ENCODE data around the gene HES5. TPM values are rescaled to one million over a fixed set of nuclear protein-coding genes. Genes with fewer than 3 reads are reported as not detected.

The HES5 gene
- total and polyA plus RNA-seq, 5 donors from 2014 or later = not detected

GRCh38 chr1:2558861-2559260 lies 28.8 kb upstream of the HES5 start:
- Histone ChIP-seq H3K36me3 (ENCODE audit: control insufficient read depth, insufficient read depth, low read length) (peaks cover 34% of the 10 kb centered on the region), H3K27me3 (ENCODE audit: control insufficient read depth, insufficient read depth, low read length) (no peaks in the 10 kb centered on the region), H3K4me3 (ENCODE audit: low read depth, low read length) (no peak overlapping the region), H3K27ac (ENCODE audit: insufficient read depth, low read length, poor library complexity, severe bottlenecking) (peak overlapping the region; percentile 21), H3K9me3 (ENCODE audit: control insufficient read depth in 2 of 2, low read length in 2 of 2) (no peaks in the 10 kb centered on the region), H3K4me1 (ENCODE audit: control insufficient read depth, insufficient read depth, low read length, poor library complexity, severe bottlenecking) (peaks cover 59% of the 10 kb centered on the region)
- Mint-ChIP-seq H3K27ac (peak overlapping the region in 2 of 3 donors; percentile 76 to 85), H3K4me1 (peaks cover 0 to 50% (median 10%) of the 10 kb centered on the region in 4 donors), H3K36me3 (peaks cover 4% of the 10 kb centered on the region), H3K27me3 (no peaks in the 10 kb centered on the region), H3K4me3 (peak overlapping the region; percentile 69 to 98 (median 78)), H3K9me3 (peaks cover 0 to 2% (median 0%) of the 10 kb centered on the region in 7 donors)
- DNase-seq (no peak), ATAC-seq (ENCODE audit: low read depth in 2 of 2) (no peak)

GRCh38 chr1:2558420-2558819 lies 28.4 kb upstream of the HES5 start:
- Mint-ChIP-seq H3K4me1 (peaks cover 0 to 53% (median 10%) of the 10 kb centered on the region in 4 donors), H3K27ac (peak overlapping the region; percentile 47 to 85 (median 76)), H3K4me3 (peak overlapping the region; percentile 89 to 100 (median 98)), H3K36me3 (peaks cover 4% of the 10 kb centered on the region), H3K9me3 (peaks cover 0 to 2% (median 0%) of the 10 kb centered on the region in 7 donors), H3K27me3 (no peaks in the 10 kb centered on the region)
- no peak for DNase-seq
- Histone ChIP-seq H3K4me1 (ENCODE audit: control insufficient read depth, insufficient read depth, low read length, poor library complexity, severe bottlenecking) (peaks cover 59% of the 10 kb centered on the region), H3K27me3 (ENCODE audit: control insufficient read depth, insufficient read depth, low read length) (no peaks in the 10 kb centered on the region), H3K27ac (ENCODE audit: insufficient read depth, low read length, poor library complexity, severe bottlenecking) (peak overlapping the region; percentile 97), H3K36me3 (ENCODE audit: control insufficient read depth, insufficient read depth, low read length) (peaks cover 34% of the 10 kb centered on the region), H3K9me3 (ENCODE audit: control insufficient read depth in 2 of 2, low read length in 2 of 2) (no peaks in the 10 kb centered on the region), H3K4me3 (ENCODE audit: low read depth, low read length) (no peak overlapping the region)
- ATAC-seq (ENCODE audit: low read depth in 2 of 2) = no peak

- Histone ChIP-seq H3K27ac (ENCODE audit: insufficient read depth, low read length, poor library complexity, severe bottlenecking) (peak overlapping the region; percentile 97), H3K36me3 (ENCODE audit: control insufficient read depth, insufficient read depth, low read length) (peaks cover 28% of the 10 kb centered on the region), H3K4me1 (ENCODE audit: control insufficient read depth, insufficient read depth, low read length, poor library complexity, severe bottlenecking) (peaks cover 59% of the 10 kb centered on the region), H3K27me3 (ENCODE audit: control insufficient read depth, insufficient read depth, low read length) (no peaks in the 10 kb centered on the region), H3K9me3 (ENCODE audit: control insufficient read depth in 2 of 2, low read length in 2 of 2) (no peaks in the 10 kb centered on the region), H3K4me3 (ENCODE audit: low read depth, low read length) (peak overlapping the region; percentile 77)
- DNase-seq = no peak
- H3K4me1 Mint-ChIP-seq = peaks cover 0 to 53% (median 10%) of the 10 kb centered on the region in 4 donors
- peaks cover 4% of the 10 kb centered on the region for H3K36me3 Mint-ChIP-seq
- peaks cover 0 to 2% (median 0%) of the 10 kb centered on the region in 7 donors for H3K9me3 Mint-ChIP-seq
- no peaks in the 10 kb centered on the region for H3K27me3 Mint-ChIP-seq
- no peak for ATAC-seq (ENCODE audit: low read depth in 2 of 2)
- peak overlapping the region; percentile 26 to 99 (median 47) for H3K27ac Mint-ChIP-seq
- H3K4me3 Mint-ChIP-seq = peak overlapping the region; percentile 89 to 100 (median 98)
Measured at GRCh38 chr1:2557482-2558400, 27.7 kb upstream of the HES5 start.

GRCh38 chr1:2556678-2557481 lies 26.8 kb upstream of the HES5 start:
- Mint-ChIP-seq H3K27ac (peak overlapping the region; percentile 95 to 99 (median 98)), H3K4me1 (peaks cover 0 to 53% (median 10%) of the 10 kb centered on the region in 4 donors), H3K36me3 (peaks cover 4% of the 10 kb centered on the region), H3K27me3 (no peaks in the 10 kb centered on the region), H3K4me3 (peak overlapping the region; percentile 98 to 100 (median 99)), H3K9me3 (peaks cover 0 to 2% (median 0%) of the 10 kb centered on the region in 7 donors)
- no peaks in the 10 kb centered on the region for H3K9me3 ChIP-seq (ENCODE audit: control insufficient read depth in 2 of 2, low read length in 2 of 2)
- peak overlapping the region; percentile 97 for H3K27ac ChIP-seq (ENCODE audit: insufficient read depth, low read length, poor library complexity, severe bottlenecking)
- H3K4me3 ChIP-seq (ENCODE audit: low read depth, low read length) = peak overlapping the region; percentile 77
- peaks cover 20% of the 10 kb centered on the region for H3K36me3 ChIP-seq (ENCODE audit: control insufficient read depth, insufficient read depth, low read length)
- ATAC-seq (ENCODE audit: low read depth in 2 of 2) (no peak), DNase-seq (peak in 2 of 3 donors; percentile 25 to 81)
- H3K27me3 ChIP-seq (ENCODE audit: control insufficient read depth, insufficient read depth, low read length) = no peaks in the 10 kb centered on the region
- H3K4me1 ChIP-seq (ENCODE audit: control insufficient read depth, insufficient read depth, low read length, poor library complexity, severe bottlenecking) = peaks cover 59% of the 10 kb centered on the region

GRCh38 chr1:2556277-2556677 lies 26.2 kb upstream of the HES5 start, which contains the start of gene TNFRSF14:
Gene TNFRSF14 (plus strand): TSS chr1:2556371. CDS start chr1:2556665, 294 bp downstream.
- Mint-ChIP-seq H3K27ac (peak within 1 kb of the TSS; percentile 95 to 99 (median 98)), H3K36me3 (peaks cover 2% of the 10 kb centered on the region), H3K9me3 (peaks cover 0 to 2% (median 0%) of the 10 kb centered on the region in 7 donors), H3K4me3 (peak within 1 kb of the TSS; percentile 98 to 100 (median 99)), H3K27me3 (no peaks in the 10 kb centered on the region), H3K4me1 (peaks cover 0 to 51% (median 10%) of the 10 kb centered on the region in 4 donors)
- H3K9me3 ChIP-seq (ENCODE audit: control insufficient read depth in 2 of 2, low read length in 2 of 2) = no peaks in the 10 kb centered on the region
- peaks cover 59% of the 10 kb centered on the region for H3K4me1 ChIP-seq (ENCODE audit: control insufficient read depth, insufficient read depth, low read length, poor library complexity, severe bottlenecking)
- peak; percentile 65 to 90 (median 80) for DNase-seq
- peak; percentile 78 to 80 for ATAC-seq (ENCODE audit: low read depth in 2 of 2)
- peak within 1 kb of the TSS; percentile 77 for H3K4me3 ChIP-seq (ENCODE audit: low read depth, low read length)
- peaks cover 14% of the 10 kb centered on the region for H3K36me3 ChIP-seq (ENCODE audit: control insufficient read depth, insufficient read depth, low read length)
- peak within 1 kb of the TSS; percentile 97 for H3K27ac ChIP-seq (ENCODE audit: insufficient read depth, low read length, poor library complexity, severe bottlenecking)
- no peaks in the 10 kb centered on the region for H3K27me3 ChIP-seq (ENCODE audit: control insufficient read depth, insufficient read depth, low read length)

GRCh38 chr1:2555634-2556276 lies 25.7 kb upstream of the HES5 start:
- peaks cover 59% of the 10 kb centered on the region for H3K4me1 ChIP-seq (ENCODE audit: control insufficient read depth, insufficient read depth, low read length, poor library complexity, severe bottlenecking)
- peak overlapping the region; percentile 97 for H3K27ac ChIP-seq (ENCODE audit: insufficient read depth, low read length, poor library complexity, severe bottlenecking)
- H3K9me3 ChIP-seq (ENCODE audit: control insufficient read depth in 2 of 2, low read length in 2 of 2) = no peaks in the 10 kb centered on the region
- Mint-ChIP-seq H3K36me3 (no peaks in the 10 kb centered on the region), H3K4me3 (peak overlapping the region; percentile 98 to 100 (median 99)), H3K27ac (peak overlapping the region; percentile 95 to 99 (median 98)), H3K9me3 (peaks cover 0 to 2% (median 0%) of the 10 kb centered on the region in 7 donors), H3K4me1 (peaks cover 0 to 53% (median 9%) of the 10 kb centered on the region in 4 donors), H3K27me3 (no peaks in the 10 kb centered on the region)
- peaks cover 13% of the 10 kb centered on the region for H3K36me3 ChIP-seq (ENCODE audit: control insufficient read depth, insufficient read depth, low read length)
- no peaks in the 10 kb centered on the region for H3K27me3 ChIP-seq (ENCODE audit: control insufficient read depth, insufficient read depth, low read length)
- DNase-seq (peak; percentile 58 to 88 (median 70)), ATAC-seq (ENCODE audit: low read depth in 2 of 2) (peak; percentile 49 to 58)
- peak overlapping the region; percentile 77 for H3K4me3 ChIP-seq (ENCODE audit: low read depth, low read length)

Measured in CD4-positive, CD25-positive, alpha-beta regulatory T cell (primary cell).